ENCODE data around the gene LRP1B.

The LRP1B gene

DNA sequence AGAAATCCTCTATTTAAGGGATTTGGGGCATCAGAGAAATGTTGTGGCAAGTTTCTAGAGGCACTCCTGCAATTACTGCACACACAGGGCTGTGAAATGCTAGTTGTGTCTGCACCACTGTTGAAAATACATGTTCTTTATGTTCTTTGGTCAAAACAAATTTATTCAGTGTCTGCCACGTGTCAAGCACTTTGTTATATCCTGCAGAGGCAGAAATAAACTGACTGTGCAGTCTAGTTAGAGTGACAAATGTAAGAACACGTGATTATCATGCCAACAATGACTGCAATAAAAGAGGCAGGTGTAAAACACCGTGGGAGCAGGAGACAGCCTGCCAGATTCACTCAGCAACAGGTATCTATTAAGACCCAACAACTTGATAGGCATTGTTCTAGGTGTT is 423.3 kb downstream of the LRP1B start:
- TF ChIP-seq, protein P1, sequence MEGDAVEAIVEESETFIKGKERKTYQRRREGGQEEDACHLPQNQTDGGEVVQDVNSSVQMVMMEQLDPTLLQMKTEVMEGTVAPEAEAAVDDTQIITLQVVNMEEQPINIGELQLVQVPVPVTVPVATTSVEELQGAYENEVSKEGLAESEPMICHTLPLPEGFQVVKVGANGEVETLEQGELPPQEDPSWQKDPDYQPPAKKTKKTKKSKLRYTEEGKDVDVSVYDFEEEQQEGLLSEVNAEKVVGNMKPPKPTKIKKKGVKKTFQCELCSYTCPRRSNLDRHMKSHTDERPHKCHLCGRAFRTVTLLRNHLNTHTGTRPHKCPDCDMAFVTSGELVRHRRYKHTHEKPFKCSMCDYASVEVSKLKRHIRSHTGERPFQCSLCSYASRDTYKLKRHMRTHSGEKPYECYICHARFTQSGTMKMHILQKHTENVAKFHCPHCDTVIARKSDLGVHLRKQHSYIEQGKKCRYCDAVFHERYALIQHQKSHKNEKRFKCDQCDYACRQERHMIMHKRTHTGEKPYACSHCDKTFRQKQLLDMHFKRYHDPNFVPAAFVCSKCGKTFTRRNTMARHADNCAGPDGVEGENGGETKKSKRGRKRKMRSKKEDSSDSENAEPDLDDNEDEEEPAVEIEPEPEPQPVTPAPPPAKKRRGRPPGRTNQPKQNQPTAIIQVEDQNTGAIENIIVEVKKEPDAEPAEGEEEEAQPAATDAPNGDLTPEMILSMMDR (IDR thresholded peaks at IDR 0.05; ENCODE audit: extremely low read depth, missing control alignments) = no peak
- DNase-seq (ENCODE audit: low spot score) = no peak

DNA sequence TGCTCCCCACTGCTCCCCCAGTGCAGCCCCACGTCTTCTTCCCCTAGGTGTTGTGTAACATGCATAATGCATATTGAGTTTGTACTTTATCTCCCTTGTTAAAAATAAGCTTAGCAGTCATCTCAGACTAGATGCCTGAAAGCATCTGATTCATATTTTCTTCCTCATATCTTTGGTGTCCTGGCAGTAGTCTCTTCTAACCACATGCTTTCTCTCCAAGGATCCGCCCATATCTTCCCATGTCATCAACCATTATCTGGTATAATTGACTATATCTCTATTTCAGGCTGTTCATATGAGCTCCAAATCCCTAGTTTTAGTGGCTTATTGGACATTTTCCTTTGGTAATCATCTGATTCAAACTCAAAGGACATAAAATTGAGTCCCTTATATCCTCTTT is 426.3 kb downstream of the LRP1B start:
- no peak for DNase-seq (ENCODE audit: low spot score)
- TF ChIP-seq, protein P1 (IDR thresholded peaks at IDR 0.05; ENCODE audit: extremely low read depth, missing control alignments) = no peak

DNA sequence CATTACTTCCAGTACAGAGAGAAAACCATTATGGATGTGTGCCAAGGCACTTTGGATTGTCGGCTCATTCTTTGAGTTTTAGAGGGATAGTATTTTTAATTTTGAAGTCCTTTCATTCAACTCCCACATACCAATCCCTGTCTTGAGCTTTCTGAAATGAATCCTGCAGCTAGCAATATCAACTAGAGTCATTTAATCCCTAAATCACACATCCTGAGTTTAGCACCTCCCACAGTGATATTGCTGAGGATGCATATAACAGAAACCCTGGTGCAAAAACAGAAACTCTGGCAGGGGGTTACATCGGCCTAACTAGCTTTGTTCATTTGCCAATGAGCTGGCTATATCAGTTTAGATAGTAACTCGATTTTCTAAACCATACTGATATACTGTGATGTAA is 427.3 kb downstream of the LRP1B start:
- TF ChIP-seq, protein P1 (IDR thresholded peaks at IDR 0.05; ENCODE audit: extremely low read depth, missing control alignments) = no peak
- DNase-seq (ENCODE audit: low spot score) = no peak

DNA sequence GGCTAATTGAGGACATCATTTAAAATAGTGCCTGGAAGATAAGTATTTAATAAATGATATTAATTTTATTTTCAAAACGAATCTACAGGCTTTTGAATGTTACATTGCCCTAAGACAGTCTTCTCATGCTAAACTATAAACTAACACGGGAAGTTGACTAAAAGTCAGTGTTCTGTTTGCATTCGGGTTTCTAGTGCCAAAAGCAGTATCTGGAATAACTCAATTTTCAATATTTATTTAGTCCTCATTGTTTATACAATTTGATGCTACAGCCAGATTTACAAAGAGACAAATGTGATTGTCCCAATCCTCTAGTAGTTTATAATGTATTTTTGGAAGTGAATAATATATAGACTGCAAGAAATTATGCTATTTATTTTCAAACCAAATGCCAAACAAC is 429.2 kb downstream of the LRP1B start:
- TF ChIP-seq, protein P1 (IDR thresholded peaks at IDR 0.05; ENCODE audit: extremely low read depth, missing control alignments) = no peak
- no peak for DNase-seq (ENCODE audit: low spot score)

DNA sequence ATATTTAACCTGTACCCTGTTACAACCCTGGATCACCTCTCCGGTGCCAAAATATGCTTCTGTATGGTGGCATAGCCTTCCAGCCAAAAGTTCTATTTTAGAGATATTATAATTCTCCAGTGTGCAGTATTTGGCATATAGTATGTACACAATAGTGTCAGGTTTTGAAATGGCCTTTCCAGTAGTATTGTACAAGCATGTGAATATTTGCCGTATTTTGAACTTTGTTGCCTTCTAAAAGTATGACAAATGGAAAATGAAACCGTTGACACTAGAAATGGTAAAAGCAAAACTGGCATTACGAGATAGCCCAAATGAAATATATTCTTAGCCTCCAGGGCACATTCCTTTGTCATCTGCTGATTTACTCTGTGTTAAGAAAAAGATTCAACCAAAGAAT is 431.2 kb downstream of the LRP1B start:
- DNase-seq (ENCODE audit: low spot score) = no peak
- TF ChIP-seq, protein P1 (IDR thresholded peaks at IDR 0.05; ENCODE audit: extremely low read depth, missing control alignments) = no peak

DNA sequence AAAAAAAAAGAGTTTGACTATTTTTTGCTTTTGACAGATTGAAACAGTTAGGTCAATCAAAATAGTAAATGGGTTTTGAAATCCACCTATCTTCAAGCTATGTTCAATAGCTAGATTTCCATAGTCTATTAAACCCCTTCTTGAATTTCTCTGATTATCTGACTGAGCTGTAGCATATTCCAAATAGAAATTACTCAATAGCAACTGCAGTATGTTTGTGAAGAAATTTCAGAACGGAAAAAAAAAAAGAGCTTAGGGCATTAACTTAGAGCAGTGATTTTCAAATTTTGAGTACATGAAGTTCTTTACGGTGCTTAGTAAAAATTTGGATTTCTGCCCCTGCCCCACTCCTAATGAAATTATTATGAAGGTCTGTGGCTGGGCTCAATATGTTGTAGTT is 432.3 kb downstream of the LRP1B start:
- no peak for DNase-seq (ENCODE audit: low spot score)
- TF ChIP-seq, protein P1 (IDR thresholded peaks at IDR 0.05; ENCODE audit: extremely low read depth, missing control alignments) = no peak

DNA sequence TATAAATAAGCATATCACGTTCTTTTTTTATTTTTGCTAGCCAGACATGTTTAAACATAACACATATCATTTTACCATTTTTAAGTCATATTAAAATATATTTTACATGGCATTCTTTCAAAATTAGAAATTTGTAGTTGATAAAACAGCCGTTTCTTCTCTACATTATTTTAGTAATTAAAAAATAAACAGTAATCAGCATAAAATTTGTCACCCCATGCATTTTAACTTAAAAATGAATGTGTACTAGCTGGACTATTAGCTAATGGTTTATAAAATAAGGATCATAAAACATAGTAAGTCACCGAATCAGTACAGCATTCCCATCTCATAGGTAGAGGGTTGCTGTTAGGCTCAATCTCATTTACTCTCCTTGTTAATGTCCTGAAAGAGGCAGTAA is 433.8 kb downstream of the LRP1B start:
- TF ChIP-seq, protein P1 (IDR thresholded peaks at IDR 0.05; ENCODE audit: extremely low read depth, missing control alignments) = no peak
- no peak for DNase-seq (ENCODE audit: low spot score)

Data from GM20000 (cell line).